Activated T-cell treated with anti-CD3 and anti-CD28 coated beads for 24 hours (primary cell): ENCODE results near the gene OST4.

ENCODE experiments used
- DNase-seq: peaks from one replicate; pipeline ENCODE4 v3.0.0-alpha.2; 2020; ENCODE audit warnings: low read depth

The OST4 gene

DNA sequence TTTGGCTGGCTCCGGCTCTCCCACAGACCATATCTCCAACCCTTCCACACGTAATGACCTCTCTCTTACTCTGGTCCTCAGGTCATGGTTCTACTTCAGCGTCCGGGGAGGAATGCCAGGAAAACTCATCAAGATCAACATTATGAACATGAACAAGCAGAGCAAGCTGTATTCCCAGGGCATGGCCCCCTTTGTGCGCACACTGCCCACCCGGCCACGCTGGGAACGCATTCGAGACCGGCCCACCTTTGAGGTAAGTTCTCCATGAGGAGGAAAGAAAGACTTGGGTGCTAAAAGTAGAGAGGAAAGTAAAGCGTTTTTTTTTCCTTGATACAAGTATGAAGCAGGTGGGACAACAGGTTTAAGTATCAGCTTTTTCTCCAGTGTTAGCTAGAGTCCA is 18.1 kb downstream of the OST4 start:
- no peak for DNase-seq

- peak; percentile 4 for DNase-seq
Observed at GRCh38 chr2:27051902-27052645, 19.4 kb downstream of the OST4 start.

DNA sequence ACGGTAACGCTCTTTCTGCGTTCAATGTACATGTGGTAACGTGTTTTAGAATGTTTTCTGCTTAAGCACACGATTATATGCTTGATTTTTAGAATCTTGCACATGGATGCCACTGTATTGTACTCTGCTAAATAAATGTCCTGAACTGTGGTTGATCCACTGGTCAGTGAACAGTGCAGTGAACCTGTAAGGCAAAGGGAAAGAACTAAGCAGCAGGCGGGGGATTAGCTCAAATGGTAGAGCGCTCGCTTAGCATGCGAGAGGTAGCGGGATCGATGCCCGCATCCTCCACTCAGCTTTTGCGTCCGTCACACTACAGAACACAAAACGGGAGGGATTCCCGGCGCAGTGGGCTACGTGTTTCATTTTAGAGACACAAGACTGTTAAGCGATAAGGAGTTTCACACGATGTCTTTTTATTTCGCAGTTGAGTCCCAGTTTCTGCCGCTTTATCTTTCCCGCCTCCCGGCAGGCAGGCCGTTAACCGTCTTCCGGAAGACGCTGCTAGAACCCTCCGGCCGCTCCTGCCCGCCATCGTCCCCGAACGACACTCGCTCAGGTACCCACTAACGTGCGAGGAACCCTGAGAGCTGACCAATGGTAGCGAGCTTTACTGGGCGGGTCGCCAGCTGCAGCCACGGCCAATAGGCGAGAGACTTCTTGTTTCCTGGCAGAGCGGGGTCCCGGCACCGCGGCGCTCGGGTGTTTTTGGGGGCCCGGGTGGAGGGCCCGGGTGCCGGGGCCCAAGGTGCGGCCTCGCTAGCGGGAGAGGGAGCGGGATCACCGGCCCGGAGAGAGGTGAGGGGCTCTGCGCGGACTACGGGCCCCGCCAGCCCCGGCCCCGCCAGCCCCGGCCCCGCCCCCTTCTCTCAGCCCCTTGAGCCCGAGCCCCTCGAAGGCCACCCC is 20.2 kb downstream of the OST4 start, which contains the start of gene AGBL5:
Gene AGBL5, plus strand, starts transcription at position 673 of the 906 bp plus-strand sequence. CDS start 1,291 bp downstream, outside the sequence.
- DNase-seq, result peak; percentile 96

GRCh38 chr2:27050281-27050995 is 21.0 kb downstream of the OST4 start:
- peak; percentile 90 for DNase-seq

- peak; percentile 61 for DNase-seq
Observed at GRCh38 chr2:27049422-27050280, 21.8 kb downstream of the OST4 start.

- no peak for DNase-seq
Observed at GRCh38 chr2:27042985-27043634, 28.3 kb downstream of the OST4 start.

DNA sequence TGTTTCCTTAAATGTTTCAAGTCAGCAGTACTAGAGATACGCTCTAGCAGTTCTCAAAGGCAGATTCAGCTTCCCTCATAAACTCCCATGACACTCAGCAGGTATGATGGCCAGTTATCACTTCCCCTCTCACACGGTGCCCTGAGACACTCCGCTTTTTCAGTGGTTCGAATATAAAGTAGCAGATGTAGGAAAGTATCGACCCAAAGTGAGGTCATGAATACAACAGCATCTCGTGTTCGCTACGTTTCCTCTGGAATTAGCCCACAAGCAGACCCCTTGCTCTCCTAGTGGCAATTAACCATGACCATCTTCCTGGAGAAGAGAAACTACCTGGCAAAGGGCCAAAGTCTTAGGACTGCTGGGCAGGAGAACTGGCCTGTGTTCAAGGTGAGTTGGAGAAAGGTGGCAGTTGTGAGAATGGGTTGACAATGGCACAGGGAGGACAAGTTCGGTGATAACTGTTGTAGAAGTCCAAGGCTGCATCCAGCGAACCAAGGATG is 29.2 kb downstream of the OST4 start:
- no peak for DNase-seq

- DNase-seq, result no peak
Observed at GRCh38 chr2:27041752-27042151, 29.7 kb downstream of the OST4 start.

DNA sequence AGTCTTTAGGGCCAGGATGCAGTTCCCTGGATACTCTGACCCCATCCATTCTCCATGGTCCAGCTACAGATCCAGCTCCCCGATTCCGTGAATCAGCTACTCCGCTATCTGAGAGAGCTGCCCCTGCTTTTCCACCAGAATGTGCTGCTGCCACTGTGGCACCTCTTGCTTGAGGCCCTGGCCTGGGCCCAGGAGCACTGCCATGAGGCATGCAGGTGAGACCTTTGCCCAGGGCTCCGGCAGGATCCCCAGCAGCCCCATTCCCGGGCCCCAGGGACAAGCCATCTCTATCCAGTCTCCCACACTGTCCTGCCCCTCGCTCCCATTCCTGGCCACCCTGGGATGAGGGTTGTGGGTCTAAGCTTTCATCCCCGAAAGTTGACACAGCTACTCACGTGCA is 31.2 kb downstream of the OST4 start:
- no peak for DNase-seq

GRCh38 chr2:27039871-27040270 is 31.6 kb downstream of the OST4 start:
- DNase-seq, result no peak

DNA sequence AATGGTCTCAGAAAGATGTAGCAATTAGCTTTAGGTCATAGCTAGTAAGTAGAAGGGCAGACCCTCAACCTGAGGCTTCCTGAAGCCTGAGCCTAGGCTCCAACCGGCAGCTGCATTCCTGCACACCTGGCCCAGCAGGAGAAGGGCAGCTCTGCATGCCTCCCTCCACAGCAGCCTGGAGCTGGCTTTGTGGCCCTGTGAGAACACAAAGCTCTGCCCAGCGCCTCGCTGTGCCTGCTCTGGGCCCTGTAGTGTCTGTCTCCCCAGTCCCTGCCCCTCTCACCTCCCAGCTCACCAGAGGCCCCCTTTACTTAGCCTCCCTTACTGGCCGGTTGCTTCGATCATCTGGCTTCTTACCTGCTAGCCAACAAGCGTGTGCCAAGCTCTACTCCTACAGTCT is 32.0 kb downstream of the OST4 start:
- DNase-seq, result no peak

DNA sequence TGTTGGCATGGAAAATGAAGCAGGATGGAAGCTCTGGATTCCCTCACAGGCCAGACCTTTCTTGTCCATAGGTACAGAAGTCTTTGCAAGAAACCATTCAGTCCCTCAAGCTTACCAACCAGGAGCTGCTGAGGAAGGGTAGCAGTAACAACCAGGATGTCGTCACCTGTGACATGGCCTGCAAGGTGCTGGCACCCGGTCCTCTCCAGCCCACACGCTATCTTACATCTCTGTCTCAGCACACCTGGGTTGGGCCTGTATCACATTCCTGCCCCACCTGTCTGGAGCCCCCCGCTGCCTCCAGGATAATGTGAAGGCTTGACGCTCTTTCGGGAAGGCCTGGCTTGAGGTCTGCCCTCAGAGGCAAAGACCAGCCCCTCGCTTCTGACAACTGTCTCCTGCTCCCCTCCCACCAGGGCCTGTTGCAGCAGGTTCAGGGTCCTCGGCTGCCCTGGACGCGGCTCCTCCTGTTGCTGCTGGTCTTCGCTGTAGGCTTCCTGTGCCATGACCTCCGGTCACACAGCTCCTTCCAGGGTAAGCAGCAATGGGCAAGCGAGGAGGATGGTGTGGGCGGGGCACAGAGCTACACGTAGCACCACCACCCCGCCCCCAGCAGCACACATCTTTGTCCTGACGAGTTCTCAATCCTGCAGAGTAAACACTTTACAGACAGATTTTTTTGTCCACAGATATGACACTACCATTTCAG is 32.7 kb downstream of the OST4 start:
- no peak for DNase-seq

GRCh38 chr2:27038012-27038411 is 33.4 kb downstream of the OST4 start:
- DNase-seq, result no peak

DNA sequence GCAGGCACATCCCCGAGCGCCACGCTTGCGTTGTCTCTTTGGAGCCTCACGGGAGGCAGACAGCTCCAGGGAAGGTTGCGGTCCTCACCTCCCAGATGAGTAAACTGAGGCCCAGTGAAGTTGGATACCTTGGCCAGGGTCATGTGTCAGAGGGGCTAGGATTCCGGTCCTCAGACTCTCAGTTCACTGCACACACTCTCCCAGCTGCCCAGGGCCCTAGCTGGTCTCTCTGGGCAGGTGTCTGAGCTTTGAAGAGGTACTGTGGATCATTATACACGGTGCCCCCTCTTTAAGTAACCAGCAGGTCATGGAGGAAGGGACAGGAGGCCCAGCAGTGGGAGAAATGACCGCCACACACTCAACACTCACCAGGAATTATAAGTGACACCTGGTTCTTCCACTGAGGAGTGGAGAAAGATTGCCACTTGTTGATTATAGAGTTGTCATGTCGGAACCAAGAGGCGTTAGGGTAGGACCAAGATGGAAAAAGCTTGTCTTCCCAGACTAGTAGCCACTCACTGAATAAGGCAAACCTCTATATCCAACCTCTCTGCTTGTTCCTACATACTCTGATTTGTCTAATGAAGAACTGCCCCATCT is 38.1 kb downstream of the OST4 start:
- DNase-seq, result no peak

DNA sequence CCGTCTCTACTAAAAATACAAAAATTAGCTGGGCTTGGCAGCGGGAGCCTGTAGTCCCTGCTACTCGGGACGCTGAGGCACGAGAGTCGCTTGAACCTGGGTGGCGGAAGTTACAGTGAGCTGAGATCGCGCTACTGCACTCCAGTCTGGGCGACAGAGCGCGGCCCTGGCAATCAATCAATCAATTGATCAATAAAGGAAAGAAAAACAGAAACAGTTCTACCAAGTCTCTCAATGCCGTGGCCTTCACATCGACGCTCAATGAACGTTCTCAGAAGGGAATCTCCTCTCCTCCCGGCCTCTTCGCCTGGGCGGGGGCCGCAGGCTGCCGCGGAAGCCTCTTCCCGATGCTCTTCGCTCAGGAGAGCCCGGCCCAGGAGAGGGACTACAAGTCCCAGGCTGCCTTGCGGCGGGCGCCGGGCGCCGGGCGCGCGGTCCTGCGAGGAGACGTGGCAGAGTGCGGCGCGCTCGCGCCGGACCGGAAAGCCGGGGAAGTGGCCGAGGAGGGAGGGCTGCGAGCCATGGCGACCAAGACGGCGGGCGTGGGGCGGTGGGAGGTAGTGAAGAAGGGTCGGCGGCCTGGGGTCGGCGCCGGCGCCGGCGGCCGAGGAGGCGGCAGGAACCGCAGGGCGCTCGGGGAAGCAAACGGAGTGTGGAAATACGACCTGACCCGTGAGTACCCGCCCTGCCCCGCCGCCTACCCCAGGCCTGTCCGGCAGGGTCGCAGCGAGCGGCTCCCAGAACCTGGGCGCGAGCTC is 38.8 kb downstream of the OST4 start, which contains the start of gene TMEM214:
Gene TMEM214, plus strand, starts transcription at position 471 of the 758 bp plus-strand sequence. Its CDS starts 51 bp downstream, at position 522.
- DNase-seq, result peak; percentile 74

DNA sequence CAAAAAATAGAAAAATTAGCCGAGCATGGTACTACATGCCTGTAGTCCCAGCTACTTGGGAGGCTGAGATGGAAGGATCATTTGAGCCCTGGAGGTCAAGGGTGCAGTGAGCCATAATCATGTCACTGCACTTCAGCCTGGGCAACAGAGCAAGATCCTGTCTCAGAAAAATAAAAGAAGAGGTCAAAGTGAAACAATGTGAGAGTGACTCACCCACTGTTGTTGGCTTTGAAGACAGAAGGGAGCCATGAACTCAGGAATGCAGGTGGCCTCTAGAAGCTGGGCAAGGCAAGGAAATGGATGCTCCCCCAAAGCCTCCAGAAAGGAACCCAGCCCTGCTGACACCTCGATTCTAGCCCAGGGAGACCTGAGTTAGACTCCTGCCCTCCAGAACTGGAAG is 42.4 kb downstream of the OST4 start:
- DNase-seq, result no peak

- no peak for DNase-seq
Observed at GRCh38 chr2:27027211-27027651, 44.2 kb downstream of the OST4 start.
